Activated naive CD4-positive, alpha-beta T cell treated with anti-CD3 and anti-CD28 coated beads for 36 hours (primary cell): ENCODE measurements around the gene IKBKE. TPM values are rescaled to one million over a fixed set of nuclear protein-coding genes. Genes with fewer than 3 reads are reported as not detected.
"Not testable (repeated sequence)": the region's sequence is repeated elsewhere in the genome, so short reads cannot be mapped to it uniquely, and the experiment has no call there.

Experiments used
- CTCF ChIA-PET: fragments of 350-600 bp; sonication (Branson Sonifier 250); formaldehyde crosslinking; loops from one replicate; lab custom pipeline; 2021; ENCODE audit warnings: antibody characterized with exemption; lab: Charles Lee
- DNase-seq: peaks from one replicate; pipeline ENCODE4 v3.0.0-alpha.2; 2020
- H3K27ac Mint-ChIP-seq: one replicate; pipeline ENCODE4 v1.8.0; 2021; ENCODE audit warnings: mild to moderate bottlenecking, mixed read lengths
- H3K27me3 Mint-ChIP-seq: one replicate; pipeline ENCODE4 v1.8.0; 2021; ENCODE audit warnings: low read depth, mixed read lengths
- H3K36me3 Mint-ChIP-seq: one replicate; pipeline ENCODE4 v1.8.0; 2021; ENCODE audit warnings: low read depth, mixed read lengths
- H3K4me1 Mint-ChIP-seq: one replicate; pipeline ENCODE4 v1.8.0; 2021; ENCODE audit warnings: low read depth, mixed read lengths
- H3K4me3 Mint-ChIP-seq: one replicate; pipeline ENCODE4 v1.8.0; 2021; ENCODE audit warnings: mild to moderate bottlenecking, moderate library complexity, mixed read lengths
- H3K9me3 Mint-ChIP-seq: one replicate; pipeline ENCODE4 v1.8.0; 2021; ENCODE audit warnings: mixed read lengths
- intact Hi-C: fragments of 100-400 bp; cut with micrococcal nuclease; formaldehyde crosslinking; loops from one replicate; pipeline ENCODE4 v1.15.1; 2023
- total RNA-seq, 2 experiments: library from RNA; stranded (reverse); gene quantifications; one replicate each; pipeline ENCODE4 v1.2.3, GENCODE V29; 2021

Gene IKBKE
- total RNA-seq, 2 experiments from 2014 or later, result 7.0 to 8.6 TPM

DNA sequence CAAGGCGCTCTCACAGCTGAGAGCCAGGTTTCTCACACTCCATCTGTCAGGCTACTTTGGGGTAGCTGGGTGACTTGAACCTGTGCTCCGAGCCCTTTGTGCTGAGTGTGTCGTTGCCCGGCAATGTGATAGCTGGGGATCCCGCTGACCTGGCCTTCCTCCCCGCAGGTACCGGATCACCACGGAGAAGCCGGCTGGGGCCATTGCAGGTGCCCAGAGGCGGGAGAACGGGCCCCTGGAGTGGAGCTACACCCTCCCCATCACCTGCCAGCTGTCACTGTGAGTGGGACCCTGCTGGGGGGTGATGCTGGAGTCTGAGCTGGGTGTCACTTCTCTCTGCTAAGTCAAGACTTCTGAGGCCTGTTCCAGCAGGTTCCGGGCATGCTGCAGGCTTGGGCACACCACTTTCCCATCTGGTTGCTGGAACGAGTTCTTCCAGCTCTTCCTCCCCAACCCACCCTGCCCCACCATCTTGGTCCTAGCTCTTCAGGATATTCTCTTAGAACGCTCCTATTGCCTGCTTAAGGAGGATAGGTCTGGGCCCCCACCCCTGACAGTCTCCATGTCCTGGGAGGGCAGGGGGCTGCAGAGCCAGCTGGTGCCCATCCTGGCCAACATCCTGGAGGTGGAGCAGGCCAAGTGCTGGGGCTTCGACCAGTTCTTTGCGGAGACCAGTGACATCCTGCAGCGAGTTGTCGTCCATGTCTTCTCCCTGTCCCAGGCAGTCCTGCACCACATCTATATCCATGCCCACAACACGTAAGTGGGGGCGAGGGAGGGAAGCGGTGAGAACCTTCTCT is 7.5 kb downstream of the IKBKE start:
- H3K4me1 Mint-ChIP-seq, result peaks cover 48% of the 10 kb centered on the region
- no peak overlapping the region for H3K4me3 Mint-ChIP-seq
- intact Hi-C loops, result loop anchor here (2.0 kb wide), 2 partner anchors 29 to 105 kb away; partner anchors contain the start of gene RASSF5
- no peak overlapping the region for H3K27ac Mint-ChIP-seq
- H3K9me3 Mint-ChIP-seq, result no peaks in the 10 kb centered on the region
- no peaks in the 10 kb centered on the region for H3K27me3 Mint-ChIP-seq
- CTCF ChIA-PET, result interaction anchor here (0.6 to 5.5 kb wide), 17 partner anchors 7 to 202 kb away, joined by 3 to 57 read pairs (median 5); partner anchors contain the start of gene IKBKE
- no peak for DNase-seq
- H3K36me3 Mint-ChIP-seq, result peaks cover 33% of the 10 kb centered on the region

- H3K4me3 Mint-ChIP-seq, result no peak overlapping the region
- no peak for DNase-seq
- intact Hi-C loops, result loop anchor here (1.0 to 2.0 kb wide), 4 partner anchors 16 to 186 kb away; partner anchors contain the start of gene RASSF5
- CTCF ChIA-PET, result interaction anchor here (0.6 to 5.5 kb wide), 32 partner anchors 8 to 346 kb away, joined by 3 to 57 read pairs (median 5); partner anchors contain the start of genes DYRK3, IKBKE and RASSF5
- peaks cover 41% of the 10 kb centered on the region for H3K4me1 Mint-ChIP-seq
- H3K9me3 Mint-ChIP-seq, result no peaks in the 10 kb centered on the region
- H3K27ac Mint-ChIP-seq, result no peak overlapping the region
- no peaks in the 10 kb centered on the region for H3K27me3 Mint-ChIP-seq
- peaks cover 34% of the 10 kb centered on the region for H3K36me3 Mint-ChIP-seq
Measured at GRCh38 chr1:206478746-206479145, 8.5 kb downstream of the IKBKE start.

DNA sequence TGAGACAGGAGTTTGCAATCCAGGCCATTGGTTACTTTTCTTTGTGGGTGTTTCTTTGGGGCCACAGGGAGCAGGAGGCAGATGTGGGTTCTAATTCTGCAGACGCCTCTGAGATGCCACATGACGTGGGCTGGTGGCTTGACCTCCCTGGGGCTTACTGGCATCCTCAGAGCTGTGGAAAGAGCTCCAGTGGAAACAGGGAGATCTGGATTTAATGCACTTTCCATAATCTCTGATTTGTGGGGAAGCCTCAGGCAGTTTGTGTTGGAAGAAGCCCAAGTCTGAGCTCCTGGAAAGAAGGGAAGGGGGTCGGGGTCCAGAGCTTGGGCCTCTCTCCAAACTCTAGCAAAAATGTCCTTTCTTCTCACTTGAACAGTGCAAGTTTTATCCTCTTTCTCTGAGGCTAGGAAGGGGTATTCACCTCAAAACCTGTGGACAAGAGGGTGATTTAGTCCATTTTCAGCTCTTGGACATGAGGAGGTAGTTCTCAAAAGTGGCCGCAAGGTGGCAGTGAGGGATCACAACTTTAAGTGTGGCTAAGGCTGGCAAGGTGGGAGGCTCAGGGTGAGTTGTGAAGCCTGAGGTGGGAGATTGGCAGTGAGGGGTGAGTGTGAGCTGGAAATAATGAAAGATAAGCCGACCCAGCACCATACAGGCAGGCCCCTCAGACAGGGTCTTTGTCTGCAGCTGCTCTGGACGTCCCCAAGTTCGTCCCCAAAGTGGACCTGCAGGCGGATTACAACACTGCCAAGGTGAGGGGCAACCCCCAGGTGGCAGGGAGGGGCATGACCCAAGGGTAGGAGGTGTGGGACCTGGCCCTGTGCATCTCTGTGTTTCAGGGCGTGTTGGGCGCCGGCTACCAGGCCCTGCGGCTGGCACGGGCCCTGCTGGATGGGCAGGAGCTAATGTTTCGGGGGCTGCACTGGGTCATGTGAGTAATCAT is 9.2 kb downstream of the IKBKE start:
- intact Hi-C loops, result loop anchor here (1.0 to 2.0 kb wide), 4 partner anchors 17 to 185 kb away; partner anchors contain the start of gene RASSF5
- CTCF ChIA-PET, result interaction anchor here (0.6 to 5.5 kb wide), 44 partner anchors 9 to 345 kb away, joined by 3 to 57 read pairs (median 4); partner anchors contain the start of genes DYRK3, IKBKE and RASSF5
- H3K4me1 Mint-ChIP-seq, result peaks cover 35% of the 10 kb centered on the region
- no peaks in the 10 kb centered on the region for H3K9me3 Mint-ChIP-seq
- H3K27ac Mint-ChIP-seq, result peak overlapping the region; percentile 67
- no peak overlapping the region for H3K4me3 Mint-ChIP-seq
- peak; percentile 85 for DNase-seq
- H3K36me3 Mint-ChIP-seq, result peaks cover 29% of the 10 kb centered on the region
- no peaks in the 10 kb centered on the region for H3K27me3 Mint-ChIP-seq

- CTCF ChIA-PET, result interaction anchor here (1.1 to 5.5 kb wide), 18 partner anchors 9 to 289 kb away, joined by 3 to 57 read pairs (median 8); partner anchors contain the start of gene IKBKE
- H3K4me3 Mint-ChIP-seq, result no peak overlapping the region
- no peak for DNase-seq
- H3K27ac Mint-ChIP-seq, result peak overlapping the region; percentile 60
- H3K9me3 Mint-ChIP-seq, result no peaks in the 10 kb centered on the region
- intact Hi-C loops, result no loop called here
- H3K4me1 Mint-ChIP-seq, result peaks cover 29% of the 10 kb centered on the region
- H3K36me3 Mint-ChIP-seq, result peaks cover 25% of the 10 kb centered on the region
- no peaks in the 10 kb centered on the region for H3K27me3 Mint-ChIP-seq
Measured at GRCh38 chr1:206480211-206480610, 9.9 kb downstream of the IKBKE start.

- CTCF ChIA-PET, result interaction anchor here (0.8 to 3.0 kb wide), 3 partner anchors 8 to 127 kb away, joined by 3 to 16 read pairs (median 4); partner anchors contain the start of gene IKBKE
- H3K27me3 Mint-ChIP-seq, result no peaks in the 10 kb centered on the region
- H3K36me3 Mint-ChIP-seq, result peaks cover 12% of the 10 kb centered on the region
Measured at GRCh38 chr1:206482611-206483010, 12.3 kb downstream of the IKBKE start.

DNA sequence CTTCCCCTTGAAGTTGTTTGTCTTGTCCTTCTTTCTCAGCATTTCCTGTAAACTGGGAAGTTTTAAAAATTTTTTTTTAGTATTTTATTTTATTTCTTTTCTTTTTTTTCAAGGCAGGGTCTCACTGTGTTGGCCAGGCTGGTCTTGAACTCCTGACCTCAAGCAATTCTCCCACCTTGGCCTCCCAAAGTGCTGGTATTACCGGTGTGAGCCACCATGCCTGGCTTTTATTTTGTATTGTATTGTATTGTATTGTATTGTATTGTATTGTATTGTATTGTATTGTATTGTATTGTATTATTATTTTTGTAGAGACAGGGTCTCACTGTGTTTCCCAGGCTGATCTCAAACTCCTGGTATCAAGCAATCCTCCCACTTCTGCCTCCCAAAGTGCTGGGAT is 13.6 kb downstream of the IKBKE start:
- H3K27ac Mint-ChIP-seq, H3K9me3 Mint-ChIP-seq, DNase-seq, H3K4me3 Mint-ChIP-seq, H3K27me3 Mint-ChIP-seq, intact Hi-C loops, CTCF ChIA-PET: not testable (repeated sequence)
- Mint-ChIP-seq H3K36me3 (peaks cover 11% of the 10 kb centered on the region), H3K4me1 (peaks cover 18% of the 10 kb centered on the region)

More at GRCh38 chr1:206482611-206483010, 12.3 kb downstream of the IKBKE start:
- DNase-seq, result no peak
- H3K9me3 Mint-ChIP-seq, result no peaks in the 10 kb centered on the region
- H3K4me3 Mint-ChIP-seq, result no peak overlapping the region
- H3K27ac Mint-ChIP-seq, result no peak overlapping the region
- intact Hi-C loops, result no loop called here
- H3K4me1 Mint-ChIP-seq, result peaks cover 18% of the 10 kb centered on the region

- H3K27me3 Mint-ChIP-seq, result no peaks in the 10 kb centered on the region
- H3K27ac Mint-ChIP-seq, result no peak overlapping the region
- no peak for DNase-seq
- no peak overlapping the region for H3K4me3 Mint-ChIP-seq
- peaks cover 10% of the 10 kb centered on the region for H3K4me1 Mint-ChIP-seq
- H3K9me3 Mint-ChIP-seq, result no peaks in the 10 kb centered on the region
- CTCF ChIA-PET, result interaction anchor here (0.7 to 1.3 kb wide), 2 partner anchors 21 to 23 kb away, joined by 3 read pairs; no protein-coding TSS in a partner anchor
- intact Hi-C loops, result no loop called here
- H3K36me3 Mint-ChIP-seq, result peaks cover 4% of the 10 kb centered on the region
Measured at GRCh38 chr1:206484901-206485300, 14.6 kb downstream of the IKBKE start.

DNA sequence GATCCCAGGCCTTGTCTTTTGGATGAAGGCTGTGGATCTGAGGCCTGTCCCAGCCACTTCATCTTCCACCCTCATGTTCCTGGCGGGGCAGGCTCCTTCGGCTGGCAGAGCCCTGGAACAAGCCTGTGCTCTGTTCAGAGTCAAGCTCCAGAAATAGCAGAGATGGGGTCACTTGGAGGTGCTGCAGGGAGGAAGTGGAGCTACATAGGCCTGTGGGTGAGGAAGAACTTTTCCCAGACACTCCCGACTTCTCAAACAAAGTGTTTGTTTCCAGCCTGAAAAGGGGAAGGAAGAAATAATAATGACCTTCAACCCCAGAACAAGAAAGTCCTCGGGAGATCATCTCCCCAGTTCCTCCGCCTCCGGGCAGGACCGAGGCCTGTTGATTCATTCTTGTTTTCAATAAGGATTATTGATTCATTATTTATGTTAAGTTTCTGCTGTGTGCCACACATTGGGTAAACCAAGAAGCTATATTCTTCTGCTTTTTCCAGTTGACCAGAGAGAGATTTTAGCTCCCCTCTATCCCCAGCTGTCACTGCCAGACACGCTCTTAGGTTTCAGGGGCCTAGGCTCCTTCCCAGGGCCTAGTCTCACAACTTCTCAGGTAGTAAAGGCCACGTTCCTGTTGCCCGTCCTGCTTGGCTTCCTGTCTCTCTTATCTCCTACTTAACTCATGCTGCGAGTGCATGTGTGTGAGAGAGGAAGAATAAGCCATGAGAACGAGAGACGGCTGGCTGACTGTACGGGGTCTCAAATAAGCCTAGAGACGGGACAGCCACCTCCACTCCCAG is 16.9 kb downstream of the IKBKE start:
- Mint-ChIP-seq H3K36me3 (peaks cover 7% of the 10 kb centered on the region), H3K27ac (peak overlapping the region; percentile 6), H3K9me3 (no peaks in the 10 kb centered on the region), H3K27me3 (no peaks in the 10 kb centered on the region), H3K4me3 (no peak overlapping the region), H3K4me1 (no peaks in the 10 kb centered on the region)
- intact Hi-C loops, result no loop called here
- CTCF ChIA-PET, result interaction anchor here (0.7 to 1.2 kb wide), 3 partner anchors 22 to 177 kb away, joined by 3 to 4 read pairs (median 3); no protein-coding TSS in a partner anchor
- no peak for DNase-seq

GRCh38 chr1:206487970-206488369 is 17.7 kb downstream of the IKBKE start:
- CTCF ChIA-PET, result interaction anchor here (0.8 to 8.7 kb wide), 5 partner anchors 9 to 176 kb away, joined by 3 to 93 read pairs (median 4); partner anchors contain the start of gene IKBKE
- H3K9me3 Mint-ChIP-seq, result no peaks in the 10 kb centered on the region
- H3K4me3 Mint-ChIP-seq, result no peak overlapping the region
- H3K36me3 Mint-ChIP-seq, result peaks cover 7% of the 10 kb centered on the region
- DNase-seq, result no peak
- no peaks in the 10 kb centered on the region for H3K4me1 Mint-ChIP-seq
- H3K27me3 Mint-ChIP-seq, result no peaks in the 10 kb centered on the region
- intact Hi-C loops, result no loop called here
- H3K27ac Mint-ChIP-seq, result no peak overlapping the region

DNA sequence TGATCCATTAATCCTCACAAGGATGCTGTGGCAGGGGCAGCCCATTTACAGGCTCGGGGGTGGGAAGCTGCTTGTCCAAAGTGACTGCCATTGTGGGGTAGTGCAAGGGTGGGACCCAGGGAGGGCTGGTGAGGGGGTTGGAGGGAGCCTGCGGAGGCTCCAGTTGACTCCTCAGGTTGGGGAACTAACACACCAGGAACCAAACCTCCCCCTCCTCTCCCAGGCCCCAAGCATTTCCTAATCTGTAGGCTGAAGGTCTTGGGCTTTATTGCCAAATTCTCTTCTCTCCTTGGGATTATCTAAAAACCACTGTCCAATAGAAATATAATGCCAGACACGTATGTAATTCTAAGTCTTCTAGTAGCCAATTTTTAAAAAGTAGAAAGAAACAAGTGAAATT is 18.2 kb downstream of the IKBKE start:
- intact Hi-C loops, result no loop called here
- peaks cover 6% of the 10 kb centered on the region for H3K36me3 Mint-ChIP-seq
- no peaks in the 10 kb centered on the region for H3K27me3 Mint-ChIP-seq
- no peaks in the 10 kb centered on the region for H3K4me1 Mint-ChIP-seq
- DNase-seq, result no peak
- no peaks in the 10 kb centered on the region for H3K9me3 Mint-ChIP-seq
- peak overlapping the region; percentile 30 for H3K27ac Mint-ChIP-seq
- CTCF ChIA-PET, result interaction anchor here (0.8 to 8.7 kb wide), 7 partner anchors 9 to 175 kb away, joined by 3 to 93 read pairs (median 5); partner anchors contain the start of genes DYRK3 and IKBKE
- no peak overlapping the region for H3K4me3 Mint-ChIP-seq
